NK-92 (cell line): ENCODE data around the gene SIDT2.
"Not testable (repeated sequence)": the region's sequence is repeated elsewhere in the genome, so short reads cannot be mapped to it uniquely, and the experiment has no call there.

Experiments used
- DNase-seq: peaks from one replicate; lab custom pipeline; 2025; ENCODE audit not compliant: unreplicated experiment; lab: John Stamatoyannopoulos, UW

Gene SIDT2

DNA sequence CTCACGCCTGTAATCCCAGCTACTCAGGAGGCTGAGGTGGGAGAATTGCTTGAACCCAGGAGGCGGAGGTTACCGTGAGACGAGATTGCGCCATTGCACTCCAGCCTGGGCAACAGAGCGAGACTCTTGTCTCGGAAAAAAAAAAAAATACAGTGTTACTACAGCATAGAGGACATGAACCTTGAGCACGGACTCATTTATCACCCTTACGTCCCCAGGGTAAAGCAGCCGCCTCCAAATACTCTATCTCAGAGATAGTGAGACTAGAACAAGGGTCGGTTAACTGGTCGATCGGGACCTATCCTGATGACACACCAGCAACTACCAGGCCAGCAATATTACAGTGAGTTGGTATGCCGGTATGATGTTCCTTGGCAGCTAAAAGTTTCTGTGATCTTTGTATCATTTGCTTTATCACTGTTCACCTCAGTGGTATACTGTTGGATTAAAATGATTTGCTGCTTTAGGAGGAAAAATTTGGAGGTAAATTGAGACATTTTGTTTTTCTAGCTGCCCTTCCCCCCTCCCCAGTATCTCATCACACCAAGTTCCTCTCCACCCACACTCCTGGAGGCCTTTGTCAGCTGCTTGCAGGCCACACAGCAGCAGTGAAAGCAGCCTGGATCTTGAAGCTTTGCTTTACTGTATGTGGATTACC lies 7.0 kb upstream of the SIDT2 start:
- no peak for DNase-seq

DNA sequence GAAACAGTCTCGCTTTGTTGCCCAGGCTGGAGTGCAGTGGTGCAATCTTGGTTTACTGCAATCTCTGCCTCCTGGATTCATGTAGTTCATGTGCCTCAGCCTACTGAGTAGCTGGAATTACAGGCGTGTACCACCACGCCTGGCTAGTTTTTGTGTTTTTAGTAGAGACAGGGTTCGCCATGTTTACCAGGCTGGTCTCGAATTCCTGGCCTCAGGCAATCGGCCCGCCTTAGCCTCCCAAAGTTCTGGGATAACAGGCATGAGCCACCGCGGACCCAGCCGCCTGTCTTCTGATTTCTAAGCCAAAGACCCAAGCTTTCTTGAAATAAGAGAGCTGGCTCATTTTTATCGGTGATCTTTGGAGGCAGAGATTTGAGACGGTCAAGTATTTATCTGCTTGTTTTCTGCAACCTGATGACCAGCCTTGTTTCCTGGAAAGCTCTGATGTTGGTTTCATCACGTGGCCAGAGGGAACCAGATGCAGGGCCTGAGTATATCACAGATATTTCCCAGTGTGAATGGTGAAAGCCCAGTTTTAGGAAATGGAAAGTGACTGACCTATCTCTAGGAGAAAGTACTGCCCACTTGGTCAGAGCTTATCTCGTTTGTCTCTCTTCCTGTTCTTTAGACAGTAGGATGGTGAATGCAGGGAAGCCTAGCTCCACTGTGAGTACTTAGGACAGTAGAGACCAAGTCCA lies 5.7 kb upstream of the SIDT2 start:
- no peak for DNase-seq

DNA sequence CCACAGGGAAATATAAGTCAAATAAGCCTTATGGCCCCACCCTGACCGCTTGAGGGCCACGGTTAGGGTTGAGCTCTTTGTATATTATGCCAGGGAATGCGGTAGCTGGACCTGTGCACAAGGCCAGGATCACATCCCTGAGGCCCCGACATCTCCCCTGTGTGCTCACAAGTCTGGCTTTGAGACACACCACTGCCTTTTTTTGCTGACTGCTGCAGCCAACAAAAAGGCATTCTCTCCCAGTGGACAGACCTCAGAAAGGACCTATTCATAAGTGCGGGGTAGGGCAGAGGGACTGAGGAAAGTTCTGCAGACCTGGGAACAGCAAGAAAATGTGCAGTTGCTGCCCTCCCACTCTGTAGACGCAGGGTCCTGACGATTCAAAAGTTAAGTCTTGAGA lies 3.4 kb upstream of the SIDT2 start:
- DNase-seq: no peak

DNA sequence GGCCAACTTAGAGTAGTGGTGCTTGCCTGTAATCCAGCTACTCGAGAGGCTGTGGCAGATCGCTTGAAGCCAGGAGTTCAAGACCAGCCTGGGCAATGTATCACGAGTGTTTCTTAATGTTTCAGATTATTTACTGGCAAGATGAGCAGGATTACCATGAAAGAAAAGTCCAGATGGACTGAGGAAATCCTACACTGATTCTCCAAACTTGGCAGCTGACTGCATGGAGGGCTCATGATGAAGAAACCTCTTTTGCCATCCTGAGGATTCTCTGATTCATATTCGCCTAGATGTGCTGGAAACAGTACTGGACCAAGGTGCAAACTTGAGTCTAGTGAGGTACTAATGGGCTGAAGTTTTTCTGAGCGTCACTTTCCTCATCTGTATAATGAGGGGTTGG lies 2.8 kb upstream of the SIDT2 start:
- no peak for DNase-seq

DNA sequence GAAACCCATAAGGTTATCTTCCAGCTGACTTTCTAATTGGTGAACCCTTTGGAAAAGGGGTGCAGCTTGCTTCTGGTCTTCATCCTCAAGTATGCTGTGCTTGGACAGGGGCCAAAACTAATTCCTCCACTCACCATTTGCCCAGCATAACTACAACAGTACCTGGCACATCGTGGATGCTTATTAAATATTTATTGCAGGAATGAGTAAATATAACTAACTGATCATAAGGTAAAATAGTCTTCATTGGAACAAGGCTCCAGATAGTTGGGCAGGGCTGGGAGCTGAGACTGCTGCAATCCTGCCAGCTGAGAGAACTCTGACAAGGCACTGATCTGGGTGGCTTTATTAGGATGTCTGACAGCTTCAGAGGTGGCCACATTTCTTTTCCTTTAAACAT lies 2.4 kb upstream of the SIDT2 start:
- DNase-seq: no peak

DNA sequence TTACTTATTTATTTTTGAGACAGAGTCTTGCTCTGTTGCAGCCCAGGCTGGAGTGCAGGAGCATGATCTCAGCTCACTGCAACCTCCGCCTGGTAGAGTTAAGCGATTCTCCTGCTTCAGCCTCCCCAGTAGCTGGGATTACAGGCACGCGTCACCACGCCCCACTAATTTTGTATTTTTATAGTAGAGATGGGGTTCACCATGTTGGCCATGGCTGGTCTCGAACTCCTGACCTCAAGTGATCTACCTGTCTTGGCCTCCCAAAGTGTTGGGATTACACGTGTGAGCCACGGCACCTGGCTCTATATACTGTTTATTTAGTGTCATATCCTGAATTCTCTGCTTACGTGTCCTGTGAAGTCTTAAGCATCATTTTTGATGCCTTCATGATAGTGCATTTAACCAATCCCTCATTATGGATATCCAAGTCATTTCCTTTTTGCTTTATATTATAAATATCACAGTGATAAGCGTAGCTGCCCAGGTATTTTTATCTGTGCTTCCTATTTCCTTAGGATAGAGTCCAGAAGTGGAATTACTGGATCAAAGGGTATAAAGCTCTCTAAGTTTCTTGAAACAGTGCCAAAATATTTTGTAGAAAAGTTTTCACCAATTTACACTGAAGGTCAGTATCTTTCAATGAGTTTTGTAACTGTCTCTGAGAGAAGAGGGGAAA lies 871 bp upstream of the SIDT2 start:
- DNase-seq: no peak

DNA sequence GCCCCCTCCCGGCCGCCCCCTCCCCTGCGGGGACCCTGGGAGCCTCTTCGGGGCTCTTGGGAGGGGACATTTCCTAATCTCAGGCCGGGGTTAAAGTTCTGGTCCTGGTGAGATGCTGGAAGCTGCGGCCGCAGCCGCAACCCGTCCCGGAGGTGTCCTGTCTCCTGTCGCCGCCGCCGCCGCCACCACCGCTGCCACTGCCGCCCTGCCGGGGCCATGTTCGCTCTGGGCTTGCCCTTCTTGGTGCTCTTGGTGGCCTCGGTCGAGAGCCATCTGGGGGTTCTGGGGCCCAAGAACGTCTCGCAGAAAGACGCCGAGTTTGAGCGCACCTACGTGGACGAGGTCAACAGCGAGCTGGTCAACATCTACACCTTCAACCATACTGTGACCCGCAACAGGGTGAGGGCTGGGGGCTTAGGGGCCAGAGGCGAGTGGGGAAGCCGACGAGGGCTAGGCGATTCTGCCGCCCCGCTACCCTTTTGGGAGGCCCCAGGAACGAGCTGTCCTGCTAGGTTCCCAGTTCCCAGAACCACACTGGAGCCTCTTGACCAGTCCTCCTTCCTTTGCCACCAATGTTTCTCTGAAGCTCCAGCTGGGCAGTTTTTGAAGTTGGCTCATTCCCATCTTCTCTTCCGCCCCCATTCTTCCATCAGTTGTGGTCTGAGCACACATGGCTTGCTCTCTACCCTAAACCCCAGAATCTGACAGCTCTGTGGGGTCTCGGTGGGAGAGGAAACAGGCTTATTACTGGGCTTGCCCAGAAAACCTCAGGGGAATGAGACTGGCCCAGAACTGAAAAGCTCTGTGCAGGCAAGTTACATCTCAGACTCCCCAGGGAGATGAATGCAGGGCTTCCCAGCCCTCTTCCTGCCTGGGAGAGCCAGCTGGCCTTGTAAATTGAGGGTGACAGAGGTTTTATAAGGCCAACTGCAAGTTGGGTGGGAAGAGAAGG lies 781 bp downstream of the SIDT2 start:
- DNase-seq: no peak

DNA sequence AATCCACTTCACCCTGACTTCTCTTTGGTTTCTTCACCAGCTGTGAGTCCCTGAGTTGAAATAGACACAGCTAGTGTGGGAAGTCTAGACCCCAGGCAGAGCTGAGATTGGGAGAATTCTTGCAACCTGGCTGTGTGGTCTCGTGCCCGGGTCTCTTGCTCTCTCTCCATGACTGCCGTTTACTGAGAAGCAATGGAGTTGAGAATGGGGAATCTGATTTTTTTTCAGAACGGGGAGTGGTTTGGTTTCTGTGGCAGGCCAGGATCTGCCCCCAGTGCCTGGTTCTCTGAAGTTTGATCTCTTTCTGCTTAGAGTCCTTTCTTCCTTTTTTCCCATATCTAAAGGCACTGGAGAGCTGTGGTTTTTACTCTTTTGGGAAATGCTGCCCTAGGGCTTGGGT lies 1.5 kb downstream of the SIDT2 start:
- DNase-seq: no peak

DNA sequence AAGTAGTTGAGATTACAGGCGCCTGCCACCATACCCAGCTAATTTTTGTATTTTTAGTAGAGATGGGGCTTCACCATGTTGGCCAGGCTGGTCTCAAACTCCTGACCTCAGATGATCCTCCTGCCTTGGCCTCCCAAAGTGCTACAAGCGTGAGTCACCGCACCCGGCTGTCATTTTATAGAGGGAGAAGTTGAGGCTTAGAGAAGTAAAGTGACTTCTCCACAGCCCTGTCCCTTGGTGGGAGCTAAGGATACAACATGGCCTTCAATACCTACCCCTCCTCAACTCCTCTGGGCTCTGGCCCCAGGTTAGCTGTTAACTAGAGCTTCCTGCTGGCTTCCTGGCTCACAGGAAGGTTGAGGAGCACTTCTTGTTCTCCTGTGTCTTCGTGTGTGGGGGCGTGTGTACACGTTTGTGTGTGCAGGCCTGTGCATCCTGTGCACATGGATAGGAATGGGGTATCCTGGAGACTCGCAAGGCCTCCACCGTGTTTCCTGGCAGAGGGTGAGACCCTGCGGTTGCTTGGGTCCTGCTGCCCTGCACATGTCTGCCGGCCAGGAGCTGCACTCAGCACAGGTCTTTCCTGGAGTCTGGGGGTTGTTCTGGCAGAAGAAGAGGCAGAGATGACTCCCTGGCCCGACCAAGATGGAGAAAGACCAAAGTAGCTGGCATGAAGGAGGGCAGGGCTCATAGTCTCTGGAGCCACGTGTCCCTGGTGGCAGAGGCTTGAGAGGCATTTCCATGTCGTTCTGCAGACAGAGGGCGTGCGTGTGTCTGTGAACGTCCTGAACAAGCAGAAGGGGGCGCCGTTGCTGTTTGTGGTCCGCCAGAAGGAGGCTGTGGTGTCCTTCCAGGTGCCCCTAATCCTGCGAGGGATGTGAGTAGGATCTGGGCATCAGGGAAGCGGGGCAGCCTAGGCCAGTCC lies 2.4 kb downstream of the SIDT2 start:
- DNase-seq: no peak

DNA sequence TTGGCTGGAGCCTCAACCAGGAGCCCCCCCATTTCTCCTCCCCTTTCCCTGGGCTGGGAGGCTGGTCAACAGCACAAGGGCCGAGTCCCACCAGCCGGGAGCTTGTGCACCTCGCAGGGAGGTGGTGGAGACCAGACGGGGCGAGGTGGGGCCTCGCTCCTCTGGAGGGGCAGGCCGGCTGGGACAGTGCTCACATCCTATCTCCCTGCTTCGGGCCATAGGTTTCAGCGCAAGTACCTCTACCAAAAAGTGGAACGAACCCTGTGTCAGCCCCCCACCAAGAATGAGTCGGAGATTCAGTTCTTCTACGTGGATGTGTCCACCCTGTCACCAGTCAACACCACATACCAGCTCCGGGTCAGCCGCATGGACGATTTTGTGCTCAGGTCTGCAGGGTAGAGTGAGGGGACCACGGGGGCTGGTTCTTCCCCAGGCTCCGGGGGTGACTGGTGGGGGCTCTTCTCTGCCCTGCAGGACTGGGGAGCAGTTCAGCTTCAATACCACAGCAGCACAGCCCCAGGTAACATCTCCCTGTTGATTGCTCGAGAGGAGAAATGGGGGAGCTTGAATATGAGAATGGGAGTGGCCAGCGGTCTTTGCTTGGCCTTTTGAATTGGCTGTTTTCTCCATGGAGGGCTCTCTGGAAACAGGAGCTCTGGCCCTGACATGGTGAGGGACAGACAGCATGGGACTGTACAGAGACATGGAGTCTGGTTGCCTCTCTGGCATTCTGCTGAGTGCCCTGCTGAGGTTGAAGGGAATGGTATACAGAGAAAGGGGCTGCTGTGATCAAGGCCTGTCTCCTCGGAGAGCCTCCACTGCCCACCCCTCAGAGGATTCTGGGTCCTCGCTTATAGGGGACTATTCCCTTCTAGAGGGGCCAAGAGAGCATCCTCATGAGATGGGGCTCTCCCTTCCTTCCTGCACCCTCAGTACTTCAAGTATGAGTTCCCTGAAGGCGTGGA lies 3.3 kb downstream of the SIDT2 start:
- no peak for DNase-seq

DNA sequence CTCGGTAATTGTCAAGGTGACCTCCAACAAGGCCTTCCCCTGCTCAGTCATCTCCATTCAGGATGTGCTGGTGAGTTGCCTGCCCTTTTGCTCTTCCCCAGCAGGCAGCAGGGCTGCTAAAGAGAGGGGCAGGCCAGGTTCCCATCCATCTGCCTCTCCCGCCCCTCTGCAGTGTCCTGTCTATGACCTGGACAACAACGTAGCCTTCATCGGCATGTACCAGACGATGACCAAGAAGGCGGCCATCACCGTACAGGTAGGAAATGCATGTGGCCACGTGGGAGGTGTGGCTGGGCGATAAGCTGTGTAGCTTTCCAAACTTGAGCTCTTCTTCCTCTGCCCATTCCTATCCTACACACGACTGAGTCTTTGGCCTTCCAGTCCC lies 4.0 kb downstream of the SIDT2 start:
- DNase-seq: no peak

DNA sequence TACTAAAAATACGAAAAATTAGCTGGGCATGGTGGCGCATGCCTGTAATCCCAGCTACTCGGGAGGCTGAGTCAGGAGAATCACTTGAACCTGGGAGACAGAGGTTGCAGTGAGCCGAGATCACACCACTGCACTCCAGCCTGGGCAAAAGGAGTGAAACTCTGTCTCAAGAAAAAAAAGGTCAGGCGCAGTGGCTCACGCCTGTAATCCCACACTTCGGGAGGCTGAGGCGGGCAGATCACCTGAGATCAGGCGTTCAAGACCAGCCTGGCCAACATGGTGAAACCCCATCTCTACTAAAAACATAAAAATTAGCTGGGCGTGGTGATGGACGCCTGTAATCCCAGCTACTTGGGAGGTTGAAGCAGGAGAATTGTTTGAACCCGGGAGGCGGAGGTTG lies 4.6 kb downstream of the SIDT2 start:
- not testable (repeated sequence) for DNase-seq

DNA sequence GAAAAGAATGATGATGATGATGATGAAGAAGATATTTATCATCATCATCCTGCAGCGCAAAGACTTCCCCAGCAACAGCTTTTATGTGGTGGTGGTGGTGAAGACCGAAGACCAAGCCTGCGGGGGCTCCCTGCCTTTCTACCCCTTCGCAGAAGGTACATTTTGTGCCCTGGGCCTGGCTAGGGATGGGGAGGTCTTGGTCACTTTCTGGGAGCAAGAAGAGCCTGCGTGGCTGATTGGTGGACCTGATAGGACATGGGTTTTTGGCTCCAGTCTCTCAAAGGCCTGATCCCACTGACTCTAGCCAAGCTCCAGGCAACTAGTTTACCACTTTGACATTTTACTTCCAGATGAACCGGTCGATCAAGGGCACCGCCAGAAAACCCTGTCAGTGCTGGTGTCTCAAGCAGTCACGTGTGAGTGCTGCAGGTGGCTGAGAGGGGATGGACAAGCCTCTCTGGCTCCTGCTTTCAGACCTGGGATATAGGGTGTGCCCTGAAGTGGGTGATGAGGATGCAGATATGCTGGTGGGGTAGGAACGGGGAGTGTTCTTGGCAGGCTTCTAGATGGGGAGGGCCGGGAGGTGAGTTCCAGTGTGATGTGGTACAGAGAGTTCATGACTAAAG lies 5.3 kb downstream of the SIDT2 start:
- DNase-seq: no peak

DNA sequence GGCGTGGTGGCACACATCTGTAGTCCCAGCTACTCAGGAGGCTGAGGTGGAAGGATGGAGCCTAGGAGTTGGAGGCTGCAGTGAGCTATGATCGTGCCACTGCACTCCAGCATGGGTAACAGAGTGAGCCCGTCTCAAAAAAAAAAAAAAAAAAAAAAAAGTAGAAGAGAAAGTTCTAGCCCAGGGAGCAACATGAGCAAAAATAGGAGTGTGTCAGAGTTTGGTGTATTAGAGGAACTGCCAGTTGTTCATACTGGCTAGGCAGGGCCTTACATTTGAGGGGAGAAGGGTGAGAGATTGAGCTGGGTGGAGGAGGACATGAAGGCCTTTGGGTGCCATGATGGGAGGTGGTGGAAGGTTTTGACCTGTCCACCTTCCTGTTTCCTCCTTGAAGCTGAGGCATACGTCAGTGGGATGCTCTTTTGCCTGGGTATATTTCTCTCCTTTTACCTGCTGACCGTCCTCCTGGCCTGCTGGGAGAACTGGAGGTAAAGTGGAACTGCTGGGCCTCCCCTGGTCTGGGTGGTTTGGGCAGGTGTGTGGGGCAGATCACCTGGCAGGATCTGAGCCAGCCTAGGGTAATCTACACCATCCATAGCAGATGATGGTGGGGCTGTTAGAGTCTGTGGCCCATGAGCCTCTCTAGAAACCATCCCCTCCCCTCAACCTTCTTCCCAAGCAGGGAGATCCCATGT lies 7.3 kb downstream of the SIDT2 start:
- no peak for DNase-seq

DNA sequence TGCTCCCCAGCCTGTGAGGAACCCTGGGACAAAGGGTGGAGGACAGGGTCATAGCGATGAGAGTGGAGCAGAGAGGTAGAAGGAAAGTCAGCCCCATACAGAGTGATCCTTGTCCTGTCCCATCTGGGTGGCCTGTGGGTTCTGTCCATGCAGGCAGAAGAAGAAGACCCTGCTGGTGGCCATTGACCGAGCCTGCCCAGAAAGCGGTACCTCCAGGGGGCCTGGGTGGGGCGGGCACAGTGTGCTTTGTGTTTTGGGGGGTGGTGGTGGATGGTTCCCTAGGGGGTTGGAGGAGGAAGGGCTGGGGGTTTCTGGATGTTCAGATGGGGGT lies 7.9 kb downstream of the SIDT2 start:
- no peak for DNase-seq

DNA sequence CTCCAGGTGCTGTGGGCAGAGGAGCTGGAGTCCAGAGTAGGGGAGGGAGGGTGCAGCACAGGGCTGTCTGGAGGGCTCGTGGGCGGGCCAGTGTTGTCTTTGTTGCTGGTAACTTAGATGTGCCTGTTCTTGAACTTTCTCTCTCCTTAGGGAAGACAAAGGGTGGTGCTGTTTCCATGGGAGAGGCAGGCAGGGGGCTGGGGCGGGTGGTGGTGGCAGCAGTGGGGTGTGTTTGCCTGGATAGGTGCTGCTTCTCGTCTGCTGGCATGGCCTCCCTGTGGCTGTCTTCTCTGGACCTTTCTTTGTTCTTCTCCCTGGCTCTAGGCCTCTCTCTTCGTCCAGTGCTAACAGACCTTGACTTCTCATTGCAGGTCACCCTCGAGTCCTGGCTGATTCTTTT lies 8.5 kb downstream of the SIDT2 start:
- DNase-seq: no peak

DNA sequence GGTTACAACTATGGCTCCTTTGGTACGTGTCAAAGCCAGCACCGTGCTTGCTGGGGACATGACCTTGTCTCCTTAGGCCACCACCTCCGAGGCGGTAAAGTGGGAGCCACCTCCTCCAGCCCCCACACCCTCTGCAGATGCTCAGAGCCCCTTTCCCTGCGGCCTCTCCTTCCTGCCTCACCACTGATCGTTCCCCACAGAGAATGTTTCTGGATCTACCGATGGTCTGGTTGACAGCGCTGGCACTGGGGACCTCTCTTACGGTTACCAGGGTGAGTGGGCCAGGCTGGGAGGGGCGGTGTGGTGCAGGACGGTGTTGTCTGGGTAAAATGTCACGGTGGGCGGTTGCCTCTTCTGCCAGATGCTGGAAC lies 8.9 kb downstream of the SIDT2 start:
- no peak for DNase-seq

DNA sequence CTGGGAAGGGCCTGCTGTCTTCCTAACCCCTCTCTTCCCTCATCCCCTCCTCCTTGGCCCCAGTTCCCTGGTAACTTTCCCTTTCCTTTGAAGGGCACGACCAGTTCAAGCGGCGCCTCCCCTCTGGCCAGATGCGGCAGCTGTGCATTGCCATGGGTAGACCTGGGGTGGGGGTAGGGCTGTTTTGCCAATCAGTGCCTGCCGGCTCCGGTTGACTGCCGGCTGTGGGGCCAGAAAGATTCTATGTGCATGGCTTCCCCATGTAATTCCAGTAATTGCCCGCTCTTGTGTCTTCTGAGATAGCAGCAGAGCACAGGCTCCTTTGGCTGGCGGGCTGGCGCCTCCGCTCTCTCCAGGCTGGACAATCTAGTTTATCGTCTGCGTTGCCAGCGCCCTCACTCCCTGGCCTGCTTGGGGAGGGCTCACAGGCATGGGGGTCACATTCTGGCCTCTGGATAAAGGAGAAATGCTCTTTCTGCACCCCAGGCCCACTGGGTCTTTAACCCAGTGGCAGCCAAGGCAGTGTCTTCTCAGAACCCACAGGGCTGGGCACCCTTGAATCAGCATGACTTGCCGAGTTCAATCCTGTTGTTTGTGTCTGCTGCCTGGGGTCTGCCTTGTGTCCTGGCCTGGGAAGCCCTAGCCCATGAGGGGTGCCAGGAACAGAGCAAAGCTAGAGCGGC lies 9.4 kb downstream of the SIDT2 start:
- no peak for DNase-seq
